K562 (cell line): ENCODE data around the gene LAPTM5.

Source experiments
- CSDE1 ChIP-seq, 2 experiments: fragments of 450-650 bp; IDR thresholded peaks; 2 replicates each; pipeline ENCODE4 v1.6.1; 2016; ENCODE audit warnings: mild to moderate bottlenecking in 1 of 2
- FUS ChIP-seq: fragments of 200-400 bp; formaldehyde crosslinking; optimal IDR thresholded peaks from 2 replicates; pipeline ENCODE3; 2017; ENCODE audit warnings: low read depth, low read length
- HIVEP1 ChIP-seq: fragments of 250-450 bp; sonication (Bioruptor Pico); IDR thresholded peaks from 2 replicates; pipeline ENCODE4 v1.4.0; 2020; ENCODE audit warnings: mild to moderate bottlenecking
- MTF1 ChIP-seq: fragments of 250-450 bp; sonication (Bioruptor Pico); IDR thresholded peaks from 2 replicates; pipeline ENCODE4 v1.9.0; 2021; ENCODE audit warnings: moderate library complexity, mild to moderate bottlenecking, inconsistent platforms, borderline replicate concordance
- NFRKB ChIP-seq: fragments of 450-650 bp; IDR thresholded peaks from 2 replicates; pipeline ENCODE4 v1.6.1; 2016; ENCODE audit warnings: low read depth
- SRSF9 ChIP-seq: fragments of 200-400 bp; formaldehyde crosslinking; IDR thresholded peaks from 2 replicates; pipeline ENCODE4 v1.6.1; 2017; ENCODE audit warnings: low read depth, low read length, borderline replicate concordance
- TAF1 ChIP-seq: IDR thresholded peaks from 2 replicates; pipeline ENCODE4 v1.6.1; 2011; ENCODE audit warnings: mild to moderate bottlenecking, low read length, moderate library complexity; ENCODE audit not compliant: insufficient read depth, control insufficient read depth, severe bottlenecking; ENCODE audit errors: extremely low read depth
- ZNF274 ChIP-seq: IDR thresholded peaks from 2 replicates; pipeline ENCODE4 v1.6.1; 2011; ENCODE audit warnings: low read depth, mild to moderate bottlenecking, low read length, moderate library complexity, borderline replicate concordance
- TF ChIP-seq, protein P1 (sequence below), 3 experiments: IDR thresholded peaks in 2 of 3; conservative IDR thresholded peaks in 1 of 3; 2 replicates each; pipeline ENCODE4 v1.5.1; 2011 to 2012; ENCODE audit warnings: low read length in 3 of 3, mild to moderate bottlenecking in 3 of 3, control low read depth in 2 of 3, improper control_type of control experiment in 1 of 3, inconsistent platforms in 1 of 3, low read depth in 1 of 3, mixed read lengths in 1 of 3, moderate library complexity in 1 of 3; ENCODE audit not compliant: insufficient read depth in 2 of 3
- TF ChIP-seq, protein P2 (sequence below): fragments of 250-450 bp; sonication (Bioruptor Pico); IDR thresholded peaks from 2 replicates; pipeline ENCODE4 v1.8.0; 2022; ENCODE audit warnings: moderate library complexity, mild to moderate bottlenecking, inconsistent platforms
- TF ChIP-seq, protein P3 (sequence below), 2 experiments: fragments of 450-650 bp in 1 of 2; IDR thresholded peaks; 2 replicates each; pipeline ENCODE4 v1.6.1; 2011 to 2017; ENCODE audit warnings: low read depth in 2 of 2, antibody characterized with exemption in 1 of 2, borderline replicate concordance in 1 of 2, low read length in 1 of 2, mild to moderate bottlenecking in 1 of 2, mixed read lengths in 1 of 2; ENCODE audit not compliant: control insufficient read depth in 1 of 2
- TF ChIP-seq, protein P4 (sequence below): sonication (generic); formaldehyde crosslinking; IDR thresholded peaks from 2 replicates; pipeline ENCODE4 v1.9.0; 2022; ENCODE audit warnings: mild to moderate bottlenecking, missing genetic modification reagents

DNA sequence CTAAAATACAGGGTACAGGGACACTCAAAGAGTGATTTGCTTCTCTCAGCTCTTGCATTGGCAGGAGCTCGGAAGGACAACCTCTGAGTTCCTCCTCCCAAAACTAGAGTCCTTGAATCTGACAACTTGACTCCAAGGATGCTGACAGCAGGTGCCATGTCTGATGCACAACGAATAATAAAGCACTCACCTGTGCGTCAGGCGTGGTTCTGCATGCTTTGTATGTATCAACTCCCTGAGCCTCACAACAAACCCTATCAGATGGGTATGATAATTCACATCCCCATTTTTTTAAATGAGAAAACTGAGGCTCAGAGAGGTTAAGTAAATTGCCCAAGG, 1.4 kb downstream of the LAPTM5 start:
- TF ChIP-seq, protein P1, sequence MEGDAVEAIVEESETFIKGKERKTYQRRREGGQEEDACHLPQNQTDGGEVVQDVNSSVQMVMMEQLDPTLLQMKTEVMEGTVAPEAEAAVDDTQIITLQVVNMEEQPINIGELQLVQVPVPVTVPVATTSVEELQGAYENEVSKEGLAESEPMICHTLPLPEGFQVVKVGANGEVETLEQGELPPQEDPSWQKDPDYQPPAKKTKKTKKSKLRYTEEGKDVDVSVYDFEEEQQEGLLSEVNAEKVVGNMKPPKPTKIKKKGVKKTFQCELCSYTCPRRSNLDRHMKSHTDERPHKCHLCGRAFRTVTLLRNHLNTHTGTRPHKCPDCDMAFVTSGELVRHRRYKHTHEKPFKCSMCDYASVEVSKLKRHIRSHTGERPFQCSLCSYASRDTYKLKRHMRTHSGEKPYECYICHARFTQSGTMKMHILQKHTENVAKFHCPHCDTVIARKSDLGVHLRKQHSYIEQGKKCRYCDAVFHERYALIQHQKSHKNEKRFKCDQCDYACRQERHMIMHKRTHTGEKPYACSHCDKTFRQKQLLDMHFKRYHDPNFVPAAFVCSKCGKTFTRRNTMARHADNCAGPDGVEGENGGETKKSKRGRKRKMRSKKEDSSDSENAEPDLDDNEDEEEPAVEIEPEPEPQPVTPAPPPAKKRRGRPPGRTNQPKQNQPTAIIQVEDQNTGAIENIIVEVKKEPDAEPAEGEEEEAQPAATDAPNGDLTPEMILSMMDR (IDR thresholded peaks at IDR 0.05 in 2 of 3, conservative IDR thresholded peaks at IDR 0.05 in 1 of 3; ENCODE audit: insufficient read depth in 2 of 3, low read depth in 1 of 3, low read length in 3 of 3): no peak
- TF ChIP-seq MTF1 (CRISPR knock-in tag) (no peak), HIVEP1 (CRISPR knock-in tag) (no peak), TAF1 (no peak), SRSF9 (no peak), FUS (no peak), NFRKB (no peak), CSDE1 (IDR thresholded peaks at IDR 0.05) (no peak), ZNF274 (no peak)
- TF ChIP-seq, protein P2, sequence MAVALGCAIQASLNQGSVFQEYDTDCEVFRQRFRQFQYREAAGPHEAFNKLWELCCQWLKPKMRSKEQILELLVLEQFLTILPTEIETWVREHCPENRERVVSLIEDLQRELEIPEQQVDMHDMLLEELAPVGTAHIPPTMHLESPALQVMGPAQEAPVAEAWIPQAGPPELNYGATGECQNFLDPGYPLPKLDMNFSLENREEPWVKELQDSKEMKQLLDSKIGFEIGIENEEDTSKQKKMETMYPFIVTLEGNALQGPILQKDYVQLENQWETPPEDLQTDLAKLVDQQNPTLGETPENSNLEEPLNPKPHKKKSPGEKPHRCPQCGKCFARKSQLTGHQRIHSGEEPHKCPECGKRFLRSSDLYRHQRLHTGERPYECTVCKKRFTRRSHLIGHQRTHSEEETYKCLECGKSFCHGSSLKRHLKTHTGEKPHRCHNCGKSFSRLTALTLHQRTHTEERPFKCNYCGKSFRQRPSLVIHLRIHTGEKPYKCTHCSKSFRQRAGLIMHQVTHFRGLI (CRISPR knock-in tag): no peak
- TF ChIP-seq, protein P3, sequence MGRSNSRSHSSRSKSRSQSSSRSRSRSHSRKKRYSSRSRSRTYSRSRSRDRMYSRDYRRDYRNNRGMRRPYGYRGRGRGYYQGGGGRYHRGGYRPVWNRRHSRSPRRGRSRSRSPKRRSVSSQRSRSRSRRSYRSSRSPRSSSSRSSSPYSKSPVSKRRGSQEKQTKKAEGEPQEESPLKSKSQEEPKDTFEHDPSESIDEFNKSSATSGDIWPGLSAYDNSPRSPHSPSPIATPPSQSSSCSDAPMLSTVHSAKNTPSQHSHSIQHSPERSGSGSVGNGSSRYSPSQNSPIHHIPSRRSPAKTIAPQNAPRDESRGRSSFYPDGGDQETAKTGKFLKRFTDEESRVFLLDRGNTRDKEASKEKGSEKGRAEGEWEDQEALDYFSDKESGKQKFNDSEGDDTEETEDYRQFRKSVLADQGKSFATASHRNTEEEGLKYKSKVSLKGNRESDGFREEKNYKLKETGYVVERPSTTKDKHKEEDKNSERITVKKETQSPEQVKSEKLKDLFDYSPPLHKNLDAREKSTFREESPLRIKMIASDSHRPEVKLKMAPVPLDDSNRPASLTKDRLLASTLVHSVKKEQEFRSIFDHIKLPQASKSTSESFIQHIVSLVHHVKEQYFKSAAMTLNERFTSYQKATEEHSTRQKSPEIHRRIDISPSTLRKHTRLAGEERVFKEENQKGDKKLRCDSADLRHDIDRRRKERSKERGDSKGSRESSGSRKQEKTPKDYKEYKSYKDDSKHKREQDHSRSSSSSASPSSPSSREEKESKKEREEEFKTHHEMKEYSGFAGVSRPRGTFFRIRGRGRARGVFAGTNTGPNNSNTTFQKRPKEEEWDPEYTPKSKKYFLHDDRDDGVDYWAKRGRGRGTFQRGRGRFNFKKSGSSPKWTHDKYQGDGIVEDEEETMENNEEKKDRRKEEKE (IDR thresholded peaks at IDR 0.05; ENCODE audit: borderline replicate concordance in 1 of 2, control insufficient read depth in 1 of 2, low read depth in 2 of 2, low read length in 1 of 2): no peak
- TF ChIP-seq, protein P4, sequence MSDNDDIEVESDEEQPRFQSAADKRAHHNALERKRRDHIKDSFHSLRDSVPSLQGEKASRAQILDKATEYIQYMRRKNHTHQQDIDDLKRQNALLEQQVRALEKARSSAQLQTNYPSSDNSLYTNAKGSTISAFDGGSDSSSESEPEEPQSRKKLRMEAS (CRISPR knock-in tag): no peak
